Measurements from ENCODE around the gene MYCL. TPM values are rescaled to one million over a fixed set of nuclear protein-coding genes. Genes with fewer than 3 reads are reported as not detected.

The MYCL gene
- total and polyA plus RNA-seq, 8 donors: 2.7 to 12.9 (median 10.9) TPM

- DNase-seq (peak in 1 of 4 donors; percentile 22), ATAC-seq (peak; percentile 58)
- intact Hi-C loops (cut with DNase I): no loop called here
- TF ChIP-seq CTCF (IDR thresholded peaks at IDR 0.05): no peak
- H3K27me3 ChIP-seq: no peaks in the 10 kb centered on the region
- H3K4me1 ChIP-seq: peaks cover 0 to 10% of the 10 kb centered on the region in 2 donors
- no peak overlapping the region for H3K4me3 ChIP-seq
- H3K9me3 ChIP-seq: no peaks in the 10 kb centered on the region
- H3K36me3 ChIP-seq: peaks cover 0 to 47% of the 10 kb centered on the region in 2 donors
- no peak overlapping the region for H3K27ac ChIP-seq
These were observed 49.4 kb downstream of the MYCL start for GRCh38 chr1:39852214-39852791.

- no peak for TF ChIP-seq CTCF (IDR thresholded peaks at IDR 0.05)
- no peak overlapping the region for H3K4me3 ChIP-seq
- H3K9me3 ChIP-seq: no peaks in the 10 kb centered on the region
- DNase-seq (no peak), ATAC-seq (no peak)
- intact Hi-C loops (cut with DNase I): no loop called here
- no peaks in the 10 kb centered on the region for H3K27me3 ChIP-seq
- H3K36me3 ChIP-seq: peaks cover 0 to 36% of the 10 kb centered on the region in 2 donors
- no peak overlapping the region for H3K27ac ChIP-seq
- H3K4me1 ChIP-seq: peaks cover under 1 to 19% of the 10 kb centered on the region in 2 donors
These were observed 51.0 kb downstream of the MYCL start for GRCh38 chr1:39850606-39851216.

DNA sequence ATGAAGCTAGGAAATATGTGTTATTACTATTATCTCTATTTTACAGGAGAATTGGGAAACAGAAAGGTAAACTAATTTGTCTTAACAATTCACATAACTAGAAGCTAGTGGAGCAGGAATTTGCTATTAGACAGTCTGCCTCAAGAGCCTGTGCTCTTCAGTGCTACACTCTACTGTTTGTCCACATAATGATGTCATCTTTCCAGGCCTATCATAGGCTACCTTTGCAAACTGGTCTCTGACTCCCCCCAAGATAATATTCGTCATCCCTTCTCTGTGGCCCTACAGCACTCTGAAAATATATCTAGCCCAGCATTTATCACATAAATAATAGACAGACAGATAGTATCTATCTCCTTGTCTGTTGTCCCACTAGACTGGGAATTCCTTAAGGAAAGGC lies 52.5 kb downstream of the MYCL start:
- Histone ChIP-seq H3K27me3 (no peaks in the 10 kb centered on the region), H3K9me3 (no peaks in the 10 kb centered on the region), H3K36me3 (peaks cover 0 to 28% of the 10 kb centered on the region in 2 donors), H3K4me3 (no peak overlapping the region), H3K27ac (no peak overlapping the region), H3K4me1 (peaks cover 7 to 28% of the 10 kb centered on the region in 2 donors)
- no peak for TF ChIP-seq CTCF (IDR thresholded peaks at IDR 0.05)
- DNase-seq: no peak
- no peak for ATAC-seq
- intact Hi-C loops (cut with DNase I): no loop called here

DNA sequence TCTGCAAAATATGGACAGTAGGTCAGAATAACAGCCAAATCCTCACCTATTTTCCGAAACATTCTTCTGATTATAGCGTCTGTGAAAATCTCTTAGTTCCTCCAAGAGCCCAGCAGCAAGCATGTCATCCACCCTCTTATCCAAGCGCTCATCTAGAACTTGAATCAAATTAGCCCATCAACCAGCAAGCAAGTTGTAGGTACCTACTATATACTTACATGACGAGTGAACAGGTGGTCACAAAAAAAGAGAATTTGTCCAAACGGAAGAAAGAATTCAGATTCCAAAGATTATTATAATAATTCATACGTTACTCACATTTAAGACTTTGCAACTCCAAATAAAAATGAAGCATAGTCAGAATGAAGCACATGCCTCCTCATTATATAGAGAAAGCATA lies 53.8 kb downstream of the MYCL start:
- no peak for ATAC-seq
- Histone ChIP-seq H3K27me3 (no peaks in the 10 kb centered on the region), H3K9me3 (no peaks in the 10 kb centered on the region), H3K36me3 (peaks cover 0 to 35% of the 10 kb centered on the region in 2 donors), H3K4me1 (peaks cover 7 to 39% of the 10 kb centered on the region in 2 donors), H3K4me3 (no peak overlapping the region), H3K27ac (no peak overlapping the region)
- intact Hi-C loops (cut with DNase I): no loop called here
- no peak for DNase-seq
- no peak for TF ChIP-seq CTCF (IDR thresholded peaks at IDR 0.05)

- DNase-seq (no peak), ATAC-seq (no peak)
- peaks cover 7 to 38% of the 10 kb centered on the region in 2 donors for H3K4me1 ChIP-seq
- H3K9me3 ChIP-seq: no peaks in the 10 kb centered on the region
- no peak overlapping the region for H3K27ac ChIP-seq
- H3K36me3 ChIP-seq: peaks cover 0 to 44% of the 10 kb centered on the region in 2 donors
- no peak for TF ChIP-seq CTCF (IDR thresholded peaks at IDR 0.05)
- no peak overlapping the region for H3K4me3 ChIP-seq
- no peaks in the 10 kb centered on the region for H3K27me3 ChIP-seq
- intact Hi-C loops (cut with DNase I): no loop called here
These were observed 54.9 kb downstream of the MYCL start for GRCh38 chr1:39846796-39847195.
